Ascending aorta (tissue), 2 donors: Measurements from ENCODE around the gene PRLR. TPM values are rescaled to one million over a fixed set of nuclear protein-coding genes. Genes with fewer than 3 reads are reported as not detected.

Source experiments
- DNase-seq, 2 donors: peaks; one replicate each; pipeline ENCODE4 v3.0.0-alpha.2; 2019; ENCODE audit warnings: low spot score in 2 of 2
- H3K27ac ChIP-seq, 2 donors: fragments of 200-600 bp; sonication (generic); one replicate each; pipeline ENCODE4 v1.5.1; 2016 to 2017; ENCODE audit warnings: mild to moderate bottlenecking in 1 of 2
- H3K27me3 ChIP-seq: fragments of 200-600 bp; sonication (generic); one replicate; pipeline ENCODE4 v1.5.1; 2017
- H3K36me3 ChIP-seq, 2 donors: fragments of 200-600 bp; sonication (generic); one replicate each; pipeline ENCODE4 v1.5.1; 2016
- H3K4me1 ChIP-seq, 2 donors: fragments of 200-600 bp; sonication (generic); one replicate each; pipeline ENCODE4 v1.5.1; 2016 to 2017; ENCODE audit warnings: mild to moderate bottlenecking in 1 of 2
- H3K4me3 ChIP-seq, 2 donors: fragments of 200-600 bp; sonication (generic); one replicate each; pipeline ENCODE4 v1.5.1; 2016 to 2017; ENCODE audit warnings: mild to moderate bottlenecking in 1 of 2
- H3K9me3 ChIP-seq, 2 donors: fragments of 200-600 bp; sonication (generic); one replicate each; pipeline ENCODE4 v1.5.1; 2016
- CTCF ChIP-seq, 3 experiments: fragments of 200-600 bp in 2 of 3; fragments of 450-650 bp in 1 of 3; sonication (generic) in 2 of 3; IDR thresholded peaks; one replicate each; pipeline ENCODE4 v1.5.1; 2016 to 2019; ENCODE audit warnings: antibody characterized with exemption in 3 of 3, mild to moderate bottlenecking in 1 of 3, moderate library complexity in 1 of 3
- intact Hi-C: fragments of 100-400 bp; cut with DNase I; formaldehyde crosslinking; loops from one replicate; pipeline ENCODE4 v1.15.1; 2023
- total RNA-seq: library from RNA; depleted of rRNA; stranded (reverse); fragments of >200 nt; gene quantifications from one replicate; pipeline ENCODE4 v1.1.0, GENCODE V29; 2016

PRLR gene
- total RNA-seq, 1 donor from 2014 or later, result 0.43 TPM

DNA sequence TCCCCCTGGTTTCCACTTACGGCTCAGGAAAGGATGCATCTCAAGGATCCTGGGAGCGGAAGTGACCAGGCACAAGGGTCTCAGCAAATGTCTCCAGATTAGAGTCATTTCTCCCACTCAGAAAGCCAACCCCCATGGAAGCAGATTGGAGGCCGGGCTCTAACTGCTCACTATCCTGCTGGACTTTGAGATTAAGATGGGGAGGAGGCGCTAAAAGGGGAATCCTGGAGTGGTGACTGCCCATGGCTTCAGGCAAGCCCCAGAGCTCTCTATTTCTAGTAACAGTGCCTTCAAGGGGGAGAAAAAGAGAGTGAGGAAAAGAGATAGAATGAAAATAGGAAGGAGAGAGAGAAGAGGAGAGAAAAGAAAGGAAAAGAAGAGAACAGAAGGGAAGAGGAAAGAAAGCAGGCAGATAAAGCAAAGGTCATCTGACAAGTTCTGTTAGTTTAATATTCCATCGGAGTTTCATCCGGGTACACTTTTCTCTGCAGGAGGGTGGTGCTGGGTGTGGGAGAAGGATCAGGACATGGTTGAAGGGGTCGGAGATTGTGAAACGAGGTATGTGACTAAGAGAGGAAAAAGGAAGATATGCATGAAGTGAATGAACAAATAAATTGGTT, 182.4 kb downstream of the PRLR start, which contains the start of gene AGXT2:
TSS of gene AGXT2 (minus strand) at position 165 of the 620 bp plus-strand sequence. CDS start at position 108, 57 bp downstream.
- Histone ChIP-seq H3K9me3 (no peaks in the 10 kb centered on the region), H3K27me3 (no peaks in the 10 kb centered on the region), H3K4me1 (no peaks in the 10 kb centered on the region), H3K36me3 (no peaks in the 10 kb centered on the region), H3K27ac (no peak within 1 kb of the TSS), H3K4me3 (no peak within 1 kb of the TSS)
- no peak for TF ChIP-seq CTCF (IDR thresholded peaks at IDR 0.05)
- intact Hi-C loops, result no loop called here
- DNase-seq, result no peak

- Histone ChIP-seq H3K36me3 (no peaks in the 10 kb centered on the region), H3K27ac (no peak overlapping the region), H3K9me3 (no peaks in the 10 kb centered on the region), H3K27me3 (no peaks in the 10 kb centered on the region), H3K4me1 (no peaks in the 10 kb centered on the region), H3K4me3 (no peak overlapping the region)
- intact Hi-C loops, result no loop called here
- DNase-seq, result no peak
- TF ChIP-seq CTCF (IDR thresholded peaks at IDR 0.05), result no peak
Measured at GRCh38 chr5:35046774-35047173, 183.5 kb downstream of the PRLR start.

- H3K4me1 ChIP-seq, result no peaks in the 10 kb centered on the region
- no peaks in the 10 kb centered on the region for H3K36me3 ChIP-seq
- H3K4me3 ChIP-seq, result no peak overlapping the region
- H3K9me3 ChIP-seq, result no peaks in the 10 kb centered on the region
- no peak for TF ChIP-seq CTCF (IDR thresholded peaks at IDR 0.05)
- DNase-seq, result no peak
- H3K27me3 ChIP-seq, result no peaks in the 10 kb centered on the region
- intact Hi-C loops, result no loop called here
- no peak overlapping the region for H3K27ac ChIP-seq
Measured at GRCh38 chr5:35045280-35045679, 185.0 kb downstream of the PRLR start.

DNA sequence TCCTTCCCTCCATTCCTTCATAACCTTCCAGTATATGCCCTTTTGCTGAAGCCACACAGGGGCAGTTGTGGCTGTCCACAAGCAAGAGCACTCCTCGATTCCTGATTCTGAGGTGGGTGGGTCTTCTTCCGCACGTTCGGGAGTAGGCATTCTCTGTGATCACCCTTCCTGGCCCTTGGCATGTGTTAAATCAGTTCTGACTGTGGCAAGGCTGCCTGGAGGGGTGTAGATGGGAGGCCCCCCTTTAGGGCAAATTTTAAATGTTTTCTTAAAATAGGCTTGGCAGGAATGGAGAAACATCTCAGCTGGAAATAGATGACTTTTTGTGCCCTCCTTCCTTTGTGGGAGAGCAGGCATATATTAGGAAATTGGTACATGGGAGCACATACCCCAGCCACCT, 185.6 kb downstream of the PRLR start:
- no peak overlapping the region for H3K27ac ChIP-seq
- H3K27me3 ChIP-seq, result no peaks in the 10 kb centered on the region
- no peak overlapping the region for H3K4me3 ChIP-seq
- H3K36me3 ChIP-seq, result no peaks in the 10 kb centered on the region
- no peak for TF ChIP-seq CTCF (IDR thresholded peaks at IDR 0.05)
- H3K9me3 ChIP-seq, result no peaks in the 10 kb centered on the region
- no peak for DNase-seq
- H3K4me1 ChIP-seq, result no peaks in the 10 kb centered on the region
- intact Hi-C loops, result no loop called here

DNA sequence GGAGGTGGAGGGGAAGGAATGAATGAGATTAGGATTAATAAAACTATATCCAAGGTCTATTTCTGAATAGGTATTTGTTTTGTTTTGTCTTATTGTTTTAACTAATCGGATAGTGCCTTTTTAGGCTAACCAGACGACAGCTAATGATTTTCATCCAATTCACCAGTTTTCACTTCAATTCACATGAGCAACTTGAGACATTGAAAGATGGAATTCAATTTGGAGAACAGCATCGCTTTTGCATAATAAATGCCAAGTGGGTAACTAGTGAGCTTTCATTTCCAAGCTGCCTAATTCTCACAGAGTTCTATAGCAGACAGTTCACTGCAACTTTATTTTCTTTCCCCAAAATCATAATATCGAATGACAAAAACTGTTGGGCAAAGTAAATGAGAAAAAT, 187.5 kb downstream of the PRLR start:
- no peak for DNase-seq
- intact Hi-C loops, result no loop called here
- Histone ChIP-seq H3K27me3 (no peaks in the 10 kb centered on the region), H3K27ac (no peak overlapping the region), H3K4me3 (no peak overlapping the region), H3K36me3 (no peaks in the 10 kb centered on the region), H3K4me1 (no peaks in the 10 kb centered on the region), H3K9me3 (no peaks in the 10 kb centered on the region)
- no peak for TF ChIP-seq CTCF (IDR thresholded peaks at IDR 0.05)

DNA sequence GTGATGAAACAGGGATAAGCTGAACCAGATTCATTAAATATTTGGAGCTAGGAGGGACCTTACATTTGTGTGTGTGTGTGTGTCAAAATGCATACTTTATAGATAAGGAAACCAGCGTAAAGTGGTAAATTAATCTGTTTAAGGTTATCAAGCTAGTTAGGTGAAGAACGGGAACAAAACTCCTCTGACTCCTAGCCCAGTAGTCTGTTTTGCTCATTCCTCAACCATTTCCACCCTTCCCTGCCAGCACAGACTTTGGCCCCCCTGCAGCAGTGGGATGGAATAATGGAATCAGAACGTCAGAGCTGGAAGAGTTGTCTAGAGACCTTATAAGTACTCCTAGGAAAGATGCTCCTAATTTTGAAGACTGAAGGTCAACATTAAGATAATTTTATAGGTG, 189.0 kb downstream of the PRLR start:
- no peak for TF ChIP-seq CTCF (IDR thresholded peaks at IDR 0.05)
- H3K9me3 ChIP-seq, result no peaks in the 10 kb centered on the region
- no peak overlapping the region for H3K27ac ChIP-seq
- H3K36me3 ChIP-seq, result no peaks in the 10 kb centered on the region
- no peak overlapping the region for H3K4me3 ChIP-seq
- no peaks in the 10 kb centered on the region for H3K27me3 ChIP-seq
- DNase-seq, result no peak
- no peaks in the 10 kb centered on the region for H3K4me1 ChIP-seq
- intact Hi-C loops, result no loop called here
